ENCODE measurements around the gene WWOX. TPM values are rescaled to one million over a fixed set of nuclear protein-coding genes. Genes with fewer than 3 reads are reported as not detected.

Gene WWOX
- total RNA-seq, 2 experiments from 2014 or later, result 19.1 to 23.7 TPM

- peaks cover 8% of the 10 kb centered on the region for H3K27me3 Mint-ChIP-seq
- H3K36me3 Mint-ChIP-seq (ENCODE audit: low read depth), result peaks cover 5% of the 10 kb centered on the region
- H3K27ac Mint-ChIP-seq, result no peak overlapping the region
- peaks cover 14% of the 10 kb centered on the region for H3K4me1 Mint-ChIP-seq (ENCODE audit: low read depth)
- ATAC-seq (no peak), DNase-seq (no peak)
- no peak for TF ChIP-seq CTCF (IDR thresholded peaks at IDR 0.05)
- ChIA-PET POLR2A (interaction anchor here (0.6 kb wide), 1 partner anchor 109 kb away, joined by 3 read pairs; no protein-coding TSS in a partner anchor), CTCF (no interaction called here)
- no peak overlapping the region for H3K4me3 Mint-ChIP-seq
- H3K9me3 Mint-ChIP-seq, result peaks cover 23% of the 10 kb centered on the region
- intact Hi-C loops (cut with micrococcal nuclease), result no loop called here
Measured at GRCh38 chr16:79177018-79177417, 1077.6 kb downstream of the WWOX start.

- intact Hi-C loops (cut with micrococcal nuclease), result no loop called here
- ChIA-PET CTCF (no interaction called here), POLR2A (no interaction called here)
- peaks cover 7% of the 10 kb centered on the region for H3K27me3 Mint-ChIP-seq
- H3K4me3 Mint-ChIP-seq, result no peak overlapping the region
- peaks cover 14% of the 10 kb centered on the region for H3K4me1 Mint-ChIP-seq (ENCODE audit: low read depth)
- no peak for DNase-seq
- H3K9me3 Mint-ChIP-seq, result peaks cover 16% of the 10 kb centered on the region
- peak; percentile 37 for ATAC-seq
- no peak overlapping the region for H3K27ac Mint-ChIP-seq
- H3K36me3 Mint-ChIP-seq (ENCODE audit: low read depth), result peaks cover 5% of the 10 kb centered on the region
- TF ChIP-seq CTCF (IDR thresholded peaks at IDR 0.05), result no peak
Measured at GRCh38 chr16:79181419-79181818, 1082.0 kb downstream of the WWOX start.

- ATAC-seq (no peak), DNase-seq (no peak)
- peaks cover 12% of the 10 kb centered on the region for H3K4me1 Mint-ChIP-seq (ENCODE audit: low read depth)
- H3K4me3 Mint-ChIP-seq, result no peak overlapping the region
- no peak overlapping the region for H3K27ac Mint-ChIP-seq
- no peak for TF ChIP-seq CTCF (IDR thresholded peaks at IDR 0.05)
- H3K9me3 Mint-ChIP-seq, result peaks cover 9% of the 10 kb centered on the region
- POLR2A ChIA-PET, result no interaction called here
- intact Hi-C loops (cut with micrococcal nuclease), result no loop called here
- CTCF ChIA-PET, result no interaction called here
- H3K27me3 Mint-ChIP-seq, result peaks cover 3% of the 10 kb centered on the region
- H3K36me3 Mint-ChIP-seq (ENCODE audit: low read depth), result no peaks in the 10 kb centered on the region
Measured at GRCh38 chr16:79182616-79183015, 1083.2 kb downstream of the WWOX start.

- intact Hi-C loops (cut with micrococcal nuclease), result no loop called here
- Mint-ChIP-seq H3K27me3 (peaks cover 5% of the 10 kb centered on the region), H3K4me3 (no peak overlapping the region), H3K27ac (no peak overlapping the region), H3K4me1 (ENCODE audit: low read depth) (peaks cover 12% of the 10 kb centered on the region), H3K36me3 (ENCODE audit: low read depth) (no peaks in the 10 kb centered on the region), H3K9me3 (peaks cover 9% of the 10 kb centered on the region)
- ChIA-PET POLR2A (no interaction called here), CTCF (no interaction called here)
- no peak for DNase-seq
- ATAC-seq, result no peak
- TF ChIP-seq CTCF (IDR thresholded peaks at IDR 0.05), result no peak
Measured at GRCh38 chr16:79183571-79183970, 1084.1 kb downstream of the WWOX start.

- no peak for ATAC-seq
- peaks cover 12% of the 10 kb centered on the region for H3K4me1 Mint-ChIP-seq (ENCODE audit: low read depth)
- H3K9me3 Mint-ChIP-seq, result peaks cover 9% of the 10 kb centered on the region
- intact Hi-C loops (cut with micrococcal nuclease), result no loop called here
- TF ChIP-seq CTCF (IDR thresholded peaks at IDR 0.05), result no peak
- no peaks in the 10 kb centered on the region for H3K36me3 Mint-ChIP-seq (ENCODE audit: low read depth)
- CTCF ChIA-PET, result no interaction called here
- no peak overlapping the region for H3K27ac Mint-ChIP-seq
- H3K4me3 Mint-ChIP-seq, result no peak overlapping the region
- POLR2A ChIA-PET, result no interaction called here
- peaks cover 5% of the 10 kb centered on the region for H3K27me3 Mint-ChIP-seq
- no peak for DNase-seq
Measured at GRCh38 chr16:79184464-79185030, 1085.1 kb downstream of the WWOX start.

Measured in activated CD8-positive, alpha-beta T cell treated with anti-CD3 and anti-CD28 coated beads for 36 hours (primary cell).